LNCAP (cell line): ENCODE data around the gene GALNT2.

ENCODE experiments used
- CTCF ChIP-seq: fragments of 450-650 bp; IDR thresholded peaks from 2 replicates; pipeline ENCODE4 v1.5.1; 2017; ENCODE audit warnings: mild to moderate bottlenecking

Gene GALNT2

DNA sequence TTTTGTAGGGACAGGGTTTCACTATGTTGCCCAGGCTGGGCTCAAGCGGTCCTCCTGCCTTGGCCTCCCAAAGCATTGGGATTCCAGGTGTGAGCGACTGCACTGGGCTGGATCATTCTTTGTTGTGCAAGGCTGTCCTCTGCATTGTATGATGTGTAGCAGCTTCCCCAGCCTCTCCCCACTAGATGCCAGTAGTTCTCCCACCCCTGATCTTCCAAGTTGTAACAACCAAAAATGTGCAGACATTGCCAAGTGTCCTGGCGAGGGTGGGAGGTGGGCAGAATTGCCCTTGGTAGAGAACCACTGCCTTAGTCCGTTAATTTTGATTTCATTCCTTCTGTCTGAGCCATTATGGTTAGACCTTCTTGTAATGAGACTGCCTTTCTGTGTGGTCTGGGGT lies 7.2 kb downstream of the GALNT2 start:
- no peak for TF ChIP-seq CTCF

DNA sequence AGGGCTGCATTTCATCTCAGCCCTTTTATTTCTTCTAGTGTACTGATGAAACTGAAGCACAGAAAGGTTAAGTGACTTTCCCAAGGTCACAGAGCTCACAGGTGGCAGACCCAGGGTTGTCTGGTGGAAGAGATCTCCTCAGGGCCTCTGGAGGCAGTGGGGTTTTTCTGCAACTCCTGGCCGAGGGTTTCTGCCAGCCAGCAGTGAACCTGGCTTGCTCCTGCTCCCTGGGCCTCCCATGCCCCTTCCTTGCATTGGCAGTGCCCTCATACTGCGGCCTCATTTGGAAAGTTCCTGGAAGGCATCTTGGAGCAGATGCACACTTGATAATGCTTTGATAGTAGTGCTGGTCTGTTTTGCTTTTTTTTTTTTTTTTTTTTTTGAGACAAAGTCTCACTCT lies 7.7 kb downstream of the GALNT2 start:
- no peak for TF ChIP-seq CTCF

DNA sequence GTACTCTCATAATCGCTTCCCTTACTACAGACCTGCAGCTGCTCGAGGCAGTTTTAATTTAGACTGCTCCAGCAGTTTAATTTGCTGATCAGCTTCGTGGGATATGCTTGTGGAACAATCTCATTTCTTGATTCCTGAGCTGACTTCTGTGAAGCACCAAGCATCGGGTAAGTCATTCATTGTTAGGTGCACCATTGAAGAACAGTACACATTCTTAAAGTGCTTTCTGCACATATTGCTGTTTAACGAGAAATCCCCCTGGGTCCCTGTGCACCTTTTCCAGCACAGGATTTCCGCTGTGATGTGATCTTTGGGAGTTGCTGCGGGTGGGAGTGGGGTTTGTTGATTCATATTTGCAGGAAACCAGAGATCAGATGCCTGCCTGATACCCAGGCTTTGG lies 9.1 kb downstream of the GALNT2 start:
- no peak for TF ChIP-seq CTCF

DNA sequence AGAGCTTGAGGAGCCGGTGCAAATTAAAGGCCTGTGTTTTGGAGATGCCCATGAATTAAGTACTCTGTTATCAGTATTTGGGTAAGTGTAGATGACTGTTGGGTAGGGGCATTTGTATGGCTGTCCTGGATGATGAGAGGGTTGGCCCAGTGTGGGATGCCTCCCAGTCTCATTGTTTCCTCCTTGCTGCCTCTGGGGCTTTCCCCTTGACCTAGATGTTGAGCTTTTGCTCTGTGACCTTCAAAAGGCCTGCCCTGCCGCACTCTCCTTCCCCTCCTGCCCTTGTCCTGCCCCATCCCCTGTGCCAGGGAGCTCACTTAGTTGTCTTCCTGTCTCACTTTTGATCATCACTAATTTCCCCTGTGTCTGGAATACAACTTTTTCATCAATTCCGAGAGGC lies 10.0 kb downstream of the GALNT2 start:
- TF ChIP-seq CTCF: no peak

- TF ChIP-seq CTCF: no peak
These were observed 10.6 kb downstream of the GALNT2 start for GRCh38 chr1:230077436-230078213.

GRCh38 chr1:230079199-230080024 lies 12.4 kb downstream of the GALNT2 start:
- no peak for TF ChIP-seq CTCF

DNA sequence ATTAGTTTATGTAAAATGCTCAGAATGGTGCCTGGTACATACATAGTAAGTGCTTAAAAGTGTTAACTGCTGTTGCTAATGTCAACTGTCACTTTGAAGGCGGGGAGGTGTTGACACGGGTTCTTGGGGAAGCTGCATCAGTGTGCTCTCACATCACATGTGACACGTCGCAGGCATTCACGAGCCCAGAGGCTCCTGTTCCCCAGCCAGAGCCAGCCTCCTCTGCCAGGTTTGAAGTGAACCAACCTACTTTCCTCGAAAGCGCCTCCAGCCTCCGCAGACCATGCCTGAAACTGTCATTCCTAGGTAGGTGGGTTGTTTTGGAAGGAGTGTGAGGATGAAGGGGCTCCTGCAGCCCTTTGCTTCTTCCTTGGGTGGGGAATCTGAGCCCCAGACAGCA lies 13.8 kb downstream of the GALNT2 start:
- no peak for TF ChIP-seq CTCF
